B cell (primary cell): ENCODE results near the gene SLC25A21. TPM values are rescaled to one million over a fixed set of nuclear protein-coding genes. Genes with fewer than 3 reads are reported as not detected.

ENCODE experiments used
- ATAC-seq: fragments of 200-7000 bp; cut with Tn5 transposase; one replicate; pipeline ENCODE4 v1.10.0; 2021; ENCODE audit warnings: low read depth, mild to moderate bottlenecking, moderate number of reproducible peaks, moderate library complexity
- CTCF ChIA-PET: fragments of 350-600 bp; sonication (Branson Sonifier 250); formaldehyde crosslinking; loops from one replicate; lab custom pipeline; 2021; ENCODE audit warnings: antibody characterized with exemption, inconsistent platforms; lab: Charles Lee
- POLR2A ChIA-PET: fragments of 350-600 bp; sonication (Branson Sonifier 250); formaldehyde crosslinking; loops from one replicate; lab custom pipeline; 2021; ENCODE audit warnings: antibody characterized with exemption; lab: Charles Lee
- DNase-seq: peaks from one replicate; pipeline ENCODE4 v3.0.0; 2013
- H2AFZ ChIP-seq: 2 replicates; pipeline ENCODE4 v1.6.1; 2012; ENCODE audit warnings: mild to moderate bottlenecking, low read depth, low read length; ENCODE audit not compliant: insufficient read depth, poor library complexity, severe bottlenecking
- H3K27ac ChIP-seq, 2 donors: 1 replicate in 1 of 2; 2 replicates in 1 of 2; pipeline ENCODE4 v1.5.1; 2012 to 2013; ENCODE audit warnings: low read length in 2 of 2, mild to moderate bottlenecking in 2 of 2, moderate library complexity in 1 of 2
- H3K27me3 ChIP-seq, 4 experiments: fragments of 200-600 bp in 1 of 4; sonication (generic) in 1 of 4; replicated peaks in 1 of 4; 1 replicate in 2 of 4; 2 replicates in 2 of 4; pipeline versions ENCODE4 v1.6.1 to v1.7.0; 2013 to 2016; ENCODE audit warnings: low read length in 3 of 4, mild to moderate bottlenecking in 2 of 4, mixed read lengths in 1 of 4, moderate library complexity in 1 of 4; ENCODE audit not compliant: insufficient read depth in 4 of 4, control insufficient read depth in 3 of 4; ENCODE audit errors: control extremely low read depth in 1 of 4
- H3K36me3 ChIP-seq, 2 experiments: replicated peaks in 1 of 2; 1 replicate in 1 of 2; 2 replicates in 1 of 2; pipeline versions ENCODE4 v1.6.1 to v1.7.1; 2013; ENCODE audit warnings: low read length in 1 of 2; ENCODE audit not compliant: insufficient read depth in 2 of 2, control insufficient read depth in 1 of 2; ENCODE audit errors: control extremely low read depth in 1 of 2, extremely low read depth in 1 of 2
- H3K4me1 ChIP-seq, 2 donors: fragments of 200-600 bp in 1 of 2; sonication (generic) in 1 of 2; 1 replicate in 1 of 2; 2 replicates in 1 of 2; pipeline versions ENCODE4 v1.5.1 to v1.6.1; 2013 to 2017; ENCODE audit warnings: low read length in 2 of 2; ENCODE audit not compliant: control insufficient read depth in 2 of 2, insufficient read depth in 2 of 2
- H3K4me2 ChIP-seq: replicated peaks from 2 replicates; pipeline ENCODE3; 2012; ENCODE audit warnings: mild to moderate bottlenecking, low read depth, low read length; ENCODE audit not compliant: poor library complexity, severe bottlenecking
- H3K4me3 ChIP-seq, 5 experiments: fragments of 200-600 bp in 1 of 5; sonication (generic) in 1 of 5; 1 replicate in 3 of 5; 2 replicates in 2 of 5; pipeline versions ENCODE4 v1.5.1 to v1.7.0; 2011 to 2016; ENCODE audit warnings: low read length in 4 of 5, mild to moderate bottlenecking in 4 of 5, low read depth in 2 of 5, control low read depth in 1 of 5, moderate library complexity in 1 of 5; ENCODE audit not compliant: insufficient read depth in 1 of 5; ENCODE audit errors: control extremely low read depth in 1 of 5, extremely low read depth in 1 of 5
- H3K79me2 ChIP-seq: fragments of 200-600 bp; sonication (generic); one replicate; pipeline ENCODE4 v1.6.0; 2016; ENCODE audit warnings: low read length; ENCODE audit not compliant: control insufficient read depth, insufficient read depth
- H3K9ac ChIP-seq: fragments of 200-600 bp; sonication (generic); 2 replicates; pipeline ENCODE4 v1.6.1; 2017; ENCODE audit warnings: mild to moderate bottlenecking, low read length, moderate library complexity
- H3K9me3 ChIP-seq, 3 donors: one replicate each; pipeline versions ENCODE4 v1.6.1 to v1.7.1; 2013; ENCODE audit warnings: low read length in 2 of 3; ENCODE audit not compliant: control insufficient read depth in 2 of 3, insufficient read depth in 1 of 3; ENCODE audit errors: control extremely low read depth in 1 of 3
- H4K20me1 ChIP-seq: 2 replicates; pipeline ENCODE4 v1.6.0; 2012; ENCODE audit warnings: mild to moderate bottlenecking, low read length; ENCODE audit not compliant: insufficient read depth, control insufficient read depth, poor library complexity, severe bottlenecking
- H3K27ac Mint-ChIP-seq: one replicate; pipeline ENCODE4 v1.8.0; 2021; ENCODE audit warnings: mixed read lengths
- H3K27me3 Mint-ChIP-seq: one replicate; pipeline ENCODE4 v1.8.0; 2021; ENCODE audit warnings: mixed read lengths
- H3K4me1 Mint-ChIP-seq: one replicate; pipeline ENCODE4 v1.8.0; 2021; ENCODE audit warnings: mixed read lengths
- H3K4me3 Mint-ChIP-seq: one replicate; pipeline ENCODE4 v1.8.0; 2021; ENCODE audit warnings: mixed read lengths
- H3K9me3 Mint-ChIP-seq: one replicate; pipeline ENCODE4 v1.8.0; 2022; ENCODE audit warnings: mixed read lengths; ENCODE audit not compliant: insufficient read depth
- CTCF ChIP-seq: fragments of 200-600 bp; IDR thresholded peaks from one replicate; pipeline ENCODE4 v1.8.0; 2022; ENCODE audit warnings: antibody characterized with exemption, mild to moderate bottlenecking
- EZH2 ChIP-seq: IDR thresholded peaks from 2 replicates; pipeline ENCODE4 v1.6.1; 2012; ENCODE audit warnings: borderline replicate concordance, low read depth, mild to moderate bottlenecking, moderate library complexity, low read length; ENCODE audit not compliant: insufficient read depth, poor library complexity, severe bottlenecking
- WGBS: methylation state at CpG from one replicate; pipeline ENCODE4 v1.1.5; 2013; ENCODE audit warnings: missing lambda C conversion rate; ENCODE audit not compliant: insufficient coverage; 5-methylcytosine and 5-hydroxymethylcytosine counted together
- intact Hi-C: fragments of 100-400 bp; cut with micrococcal nuclease; formaldehyde crosslinking; loops from one replicate; pipeline ENCODE4 v1.10.0; 2022
- polyA plus RNA-seq: library from polyadenylated mRNA; depleted of rRNA; stranded (reverse); fragments of >200 nt; gene quantifications from 2 replicates; pipeline ENCODE4 v1.2.3, GENCODE V29; 2012
- total RNA-seq, 2 donors: library from RNA; stranded (reverse); fragments of 120-200 nt in 1 of 2; gene quantifications; 1 replicate in 1 of 2; 2 replicates in 1 of 2; pipeline versions ENCODE4 v1.2.3 to v1.2.4, GENCODE V29; 2013 to 2022

SLC25A21 gene
- total and polyA plus RNA-seq, 2 donors (not counting 1 experiment from before 2014, with no cell fraction given), result not detected

GRCh38 chr14:36996857-36997590, 175.4 kb downstream of the SLC25A21 start:
- Mint-ChIP-seq H3K4me1 (no peaks in the 10 kb centered on the region), H3K4me3 (no peak overlapping the region), H3K27me3 (no peaks in the 10 kb centered on the region), H3K9me3 (no peaks in the 10 kb centered on the region), H3K27ac (no peak overlapping the region)
- H3K36me3 ChIP-seq, result no peaks in the 10 kb centered on the region
- H4K20me1 ChIP-seq, result no peaks in the 10 kb centered on the region
- ChIA-PET POLR2A (no interaction called here), CTCF (no interaction called here)
- no peak overlapping the region for H2AFZ ChIP-seq
- H3K79me2 ChIP-seq, result no peaks in the 10 kb centered on the region
- no peaks in the 10 kb centered on the region for H3K9me3 ChIP-seq
- H3K9ac ChIP-seq, result no peak overlapping the region
- no peak overlapping the region for H3K4me2 ChIP-seq
- no peak overlapping the region for H3K27ac ChIP-seq
- no peaks in the 10 kb centered on the region for H3K4me1 ChIP-seq
- no peaks in the 10 kb centered on the region for H3K27me3 ChIP-seq
- ATAC-seq (no peak), DNase-seq (no peak)
- no peak for TF ChIP-seq EZH2
- TF ChIP-seq CTCF, result no peak
- WGBS, result 80% methylated on average over 1 of the region's 5 CpGs
- H3K4me3 ChIP-seq, result no peak overlapping the region
- intact Hi-C loops, result no loop called here

DNA sequence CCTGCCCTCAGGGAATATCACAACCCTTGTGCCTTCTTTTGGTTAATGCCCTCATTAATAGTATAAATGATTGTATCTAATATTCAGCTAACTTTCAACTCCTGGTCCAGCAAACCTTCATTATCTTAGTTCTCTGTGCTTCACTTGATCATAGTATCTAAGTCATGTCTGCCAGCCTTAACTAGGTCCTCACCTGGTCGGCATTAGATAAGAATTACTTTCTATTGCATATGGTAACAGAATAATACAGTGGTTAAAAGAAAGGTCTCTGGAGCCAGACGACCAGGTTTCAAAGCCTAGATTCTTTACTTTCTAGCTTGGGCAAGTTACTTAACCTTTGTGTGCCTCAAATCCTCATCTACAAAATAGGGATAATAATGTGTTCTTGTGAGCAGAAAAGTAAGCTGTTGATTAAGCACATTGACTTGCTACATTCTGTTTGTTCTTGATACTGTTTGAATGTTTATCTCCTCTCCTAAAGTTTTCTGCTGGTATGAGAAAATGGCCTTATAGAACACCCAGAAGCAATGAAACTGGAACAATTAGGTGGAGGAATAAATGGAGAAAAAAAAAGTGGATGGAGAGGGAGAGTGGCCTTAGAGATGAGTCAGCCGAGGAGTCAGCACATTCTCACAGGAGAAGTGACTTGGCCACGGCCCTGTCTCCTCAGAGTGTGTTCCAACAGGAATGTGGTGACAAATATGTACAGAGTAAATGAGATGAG, 176.1 kb downstream of the SLC25A21 start:
- intact Hi-C loops, result no loop called here
- Mint-ChIP-seq H3K27ac (no peak overlapping the region), H3K27me3 (no peaks in the 10 kb centered on the region), H3K4me1 (no peaks in the 10 kb centered on the region), H3K9me3 (no peaks in the 10 kb centered on the region), H3K4me3 (no peak overlapping the region)
- POLR2A ChIA-PET, result no interaction called here
- WGBS, result 80% methylated on average over 2 of the region's 4 CpGs
- H3K27me3 ChIP-seq, result no peaks in the 10 kb centered on the region
- H3K4me3 ChIP-seq, result no peak overlapping the region
- CTCF ChIA-PET, result no interaction called here
- no peaks in the 10 kb centered on the region for H3K9me3 ChIP-seq
- H4K20me1 ChIP-seq, result no peaks in the 10 kb centered on the region
- DNase-seq, result no peak
- no peak overlapping the region for H2AFZ ChIP-seq
- H3K4me2 ChIP-seq, result no peak overlapping the region
- H3K79me2 ChIP-seq, result no peaks in the 10 kb centered on the region
- H3K4me1 ChIP-seq, result no peaks in the 10 kb centered on the region
- no peak overlapping the region for H3K9ac ChIP-seq
- ATAC-seq, result no peak
- TF ChIP-seq CTCF (no peak), EZH2 (no peak)
- no peaks in the 10 kb centered on the region for H3K36me3 ChIP-seq
- H3K27ac ChIP-seq, result no peak overlapping the region
